PFSK-1 (cell line): ENCODE measurements around the gene ARL4C.

Experiments used
- FOXP2 ChIP-seq: optimal IDR thresholded peaks from 2 replicates; pipeline ENCODE3; 2011; ENCODE audit warnings: borderline replicate concordance, control low read depth, inconsistent platforms; ENCODE audit not compliant: insufficient read depth; ENCODE audit errors: extremely low read length, extremely low read depth
- POLR2AphosphoS5 ChIP-seq: IDR thresholded peaks from 2 replicates; pipeline ENCODE4 v1.6.1; 2012; ENCODE audit warnings: low read depth, mild to moderate bottlenecking, control low read depth, low read length, moderate library complexity
- REST ChIP-seq, 2 experiments: IDR thresholded peaks; 2 replicates each; pipeline versions ENCODE4 v1.6.1 to v1.8.0; 2011 to 2012; ENCODE audit warnings: low read depth in 2 of 2, low read length in 2 of 2, control low read depth in 1 of 2, inconsistent platforms in 1 of 2, mild to moderate bottlenecking in 1 of 2, moderate library complexity in 1 of 2; ENCODE audit not compliant: insufficient read depth in 1 of 2
- SIN3A ChIP-seq: IDR thresholded peaks from 2 replicates; pipeline ENCODE4 v1.6.1; 2012; ENCODE audit warnings: mild to moderate bottlenecking, low read length, moderate library complexity, borderline replicate concordance; ENCODE audit not compliant: insufficient read depth
- TAF1 ChIP-seq: IDR thresholded peaks from 2 replicates; pipeline ENCODE4 v1.6.1; 2012; ENCODE audit warnings: low read length, control low read depth, borderline replicate concordance; ENCODE audit not compliant: insufficient read depth

The ARL4C gene

DNA sequence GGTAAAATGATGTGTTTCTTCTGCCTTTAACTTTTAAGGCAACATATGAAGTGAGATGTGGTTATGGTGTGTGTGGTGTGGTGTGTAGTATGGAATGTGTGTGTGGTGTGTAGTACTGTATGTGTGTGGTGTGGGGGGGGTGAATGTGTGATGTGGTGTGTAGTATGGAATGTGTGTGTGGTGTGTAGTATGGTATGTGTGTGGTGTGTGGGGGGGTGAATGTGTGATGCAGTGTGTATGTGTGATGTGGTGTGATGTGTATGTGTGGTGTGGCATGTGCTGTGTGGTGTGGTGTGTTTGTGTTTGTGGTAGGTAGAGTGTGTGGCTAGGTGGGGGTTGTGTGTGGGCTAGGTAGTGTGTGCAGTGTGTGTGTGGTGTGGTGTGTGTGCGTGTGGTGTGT, 17.2 kb upstream of the ARL4C start:
- TF ChIP-seq REST (IDR thresholded peaks at IDR 0.05; ENCODE audit: insufficient read depth in 1 of 2, low read depth in 2 of 2, low read length in 2 of 2) = no peak
- TF ChIP-seq POLR2AphosphoS5 = no peak
- no peak for TF ChIP-seq TAF1
- TF ChIP-seq SIN3A = no peak
- TF ChIP-seq FOXP2 = no peak

- no peak for TF ChIP-seq REST (IDR thresholded peaks at IDR 0.05; ENCODE audit: insufficient read depth in 1 of 2, low read depth in 2 of 2, low read length in 2 of 2)
- no peak for TF ChIP-seq FOXP2
- TF ChIP-seq SIN3A = no peak
- TF ChIP-seq POLR2AphosphoS5 = no peak
- no peak for TF ChIP-seq TAF1
Measured at GRCh38 chr2:234512884-234513669, 16.2 kb upstream of the ARL4C start.

GRCh38 chr2:234502919-234503285, 6.0 kb upstream of the ARL4C start:
- TF ChIP-seq FOXP2 = no peak
- no peak for TF ChIP-seq REST (IDR thresholded peaks at IDR 0.05; ENCODE audit: insufficient read depth in 1 of 2, low read depth in 2 of 2, low read length in 2 of 2)
- TF ChIP-seq SIN3A = no peak
- TF ChIP-seq POLR2AphosphoS5 = no peak
- TF ChIP-seq TAF1 = no peak

- TF ChIP-seq FOXP2 (no peak), TAF1 (no peak), SIN3A (no peak), POLR2AphosphoS5 (no peak), REST (IDR thresholded peaks at IDR 0.05; ENCODE audit: insufficient read depth in 1 of 2, low read depth in 2 of 2, low read length in 2 of 2) (no peak)
Measured at GRCh38 chr2:234502285-234502918, 5.5 kb upstream of the ARL4C start.
